GM18507 (cell line): ENCODE measurements around the gene TAF6L.
A peak's percentile ranks its signal among the peaks of the same experiment; 100 is the strongest.
"Not testable (repeated sequence)": the region's sequence is repeated elsewhere in the genome, so short reads cannot be mapped to it uniquely, and the experiment has no call there.

Experiments used
- DNase-seq: peaks from one replicate; pipeline ENCODE4 v3.0.0; 2011; ENCODE audit warnings: low read depth; ENCODE audit not compliant: insufficient read length; ENCODE audit errors: extremely low spot score
- FAIRE-seq: peaks from 2 replicates; lab custom pipeline; 2011; peaks lifted over from hg19 to GRCh38; lab: Jason Lieb, UNC

Gene TAF6L

GRCh38 chr11:62771144-62772021 lies at the start of gene TAF6L:
TSS of gene TAF6L (plus strand) at chr11:62771396. CDS start at chr11:62775784, 4,388 bp downstream.
- FAIRE-seq: peak; percentile 90

GRCh38 chr11:62721994-62722393 lies 49.2 kb upstream of the TAF6L start:
- no peak for FAIRE-seq
- DNase-seq: no peak

More at GRCh38 chr11:62771144-62772021, at the start of gene TAF6L:
- peak; percentile 77 for DNase-seq

GRCh38 chr11:62724171-62724570 lies 47.0 kb upstream of the TAF6L start:
- no peak for DNase-seq
- FAIRE-seq: no peak

- DNase-seq (no peak), FAIRE-seq (no peak)
Observed at GRCh38 chr11:62725646-62726045, 45.5 kb upstream of the TAF6L start.

GRCh38 chr11:62726156-62726914 lies 44.9 kb upstream of the TAF6L start:
- no peak for FAIRE-seq
- no peak for DNase-seq

- FAIRE-seq (no peak), DNase-seq (no peak)
Observed at GRCh38 chr11:62726915-62727164, 44.4 kb upstream of the TAF6L start.

- DNase-seq: peak; percentile 93
- FAIRE-seq: peak; percentile 94
Observed at GRCh38 chr11:62727165-62727871, 43.9 kb upstream of the TAF6L start, which contains the start of gene HNRNPUL2. TSS of gene HNRNPUL2 (minus strand) at chr11:62727457. CDS start at chr11:62727156, 301 bp downstream.

- FAIRE-seq: no peak
Observed at GRCh38 chr11:62727872-62728170, 43.4 kb upstream of the TAF6L start.

GRCh38 chr11:62728171-62728988 lies 42.8 kb upstream of the TAF6L start, which contains the start of gene TTC9C:
TSS of gene TTC9C (plus strand) at chr11:62728486. CDS start at chr11:62728849, 363 bp downstream.
- DNase-seq (no peak), FAIRE-seq (peak; percentile 60)

More at GRCh38 chr11:62727872-62728170, 43.4 kb upstream of the TAF6L start:
- DNase-seq: peak; percentile 56

- FAIRE-seq, DNase-seq: not testable (repeated sequence)
Observed at GRCh38 chr11:62730076-62730475, 41.1 kb upstream of the TAF6L start.

- FAIRE-seq: no peak
- DNase-seq: no peak
Observed at GRCh38 chr11:62732830-62733229, 38.4 kb upstream of the TAF6L start.

- FAIRE-seq: no peak
- DNase-seq: no peak
Observed at GRCh38 chr11:62737196-62737595, 34.0 kb upstream of the TAF6L start.

GRCh38 chr11:62747475-62748160 lies 23.6 kb upstream of the TAF6L start:
- no peak for FAIRE-seq

GRCh38 chr11:62749931-62750330 lies 21.3 kb upstream of the TAF6L start:
- FAIRE-seq, DNase-seq: not testable (repeated sequence)

More at GRCh38 chr11:62747475-62748160, 23.6 kb upstream of the TAF6L start:
- DNase-seq: no peak

GRCh38 chr11:62752177-62752785 lies 18.9 kb upstream of the TAF6L start:
- FAIRE-seq: no peak

GRCh38 chr11:62752994-62753735 lies 18.0 kb upstream of the TAF6L start:
- FAIRE-seq (no peak), DNase-seq (no peak)

More at GRCh38 chr11:62752177-62752785, 18.9 kb upstream of the TAF6L start:
- no peak for DNase-seq
